SHP77 (cell line): Measurements from ENCODE around the gene OOSP4A.
"Not testable (repeated sequence)": the region's sequence is repeated elsewhere in the genome, so short reads cannot be mapped to it uniquely, and the experiment has no call there.

Source experiments
- DNase-seq, 2 experiments: peaks; one replicate each; lab custom pipeline; 2025; lab: John Stamatoyannopoulos, UW

OOSP4A gene

GRCh38 chr11:59981106-59981770, 17.4 kb downstream of the OOSP4A start:
- no peak for DNase-seq

DNA sequence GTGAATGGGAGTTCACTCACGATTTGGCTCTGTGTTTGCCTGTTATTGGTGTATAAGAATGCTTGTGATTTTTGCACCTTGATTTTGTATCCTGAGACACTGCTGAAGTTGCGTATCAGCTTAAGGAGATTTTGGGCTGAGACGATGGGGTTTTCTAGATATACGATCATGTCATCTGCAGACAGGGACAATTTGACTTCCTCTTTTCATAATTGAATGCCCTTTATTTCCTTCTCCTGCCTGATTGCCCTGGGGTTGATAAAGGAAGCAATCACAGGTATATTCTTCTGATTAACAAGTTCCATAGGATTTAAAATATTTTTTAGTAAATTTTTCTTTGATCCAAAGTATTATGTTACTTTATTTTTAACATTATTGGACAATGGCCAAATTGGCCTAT, 18.2 kb downstream of the OOSP4A start:
- not testable (repeated sequence) for DNase-seq

DNA sequence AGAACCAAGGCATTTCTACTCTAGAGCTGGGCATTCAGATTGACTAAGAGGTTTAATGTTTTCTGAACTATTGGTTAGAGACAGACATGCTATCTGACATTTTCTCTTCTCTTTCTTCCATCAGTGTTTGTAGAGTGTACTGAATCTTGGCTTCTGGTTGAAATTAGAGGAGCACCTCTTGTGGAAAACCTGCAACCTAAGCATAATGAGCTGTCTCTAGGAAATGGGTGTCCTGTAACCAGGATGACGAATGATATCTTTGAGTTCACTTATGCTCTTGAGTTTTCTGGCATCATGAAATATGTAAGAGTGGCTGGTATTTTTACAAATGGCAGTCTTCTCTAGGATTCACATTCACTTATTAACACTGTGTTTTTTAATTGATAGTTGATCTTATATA, 19.4 kb downstream of the OOSP4A start:
- DNase-seq: no peak

- no peak for DNase-seq
Measured at GRCh38 chr11:59984368-59984767, 20.5 kb downstream of the OOSP4A start.

- no peak for DNase-seq
Measured at GRCh38 chr11:59990421-59990820, 26.6 kb downstream of the OOSP4A start.

GRCh38 chr11:59992425-59992824, 28.6 kb downstream of the OOSP4A start:
- DNase-seq: no peak

DNA sequence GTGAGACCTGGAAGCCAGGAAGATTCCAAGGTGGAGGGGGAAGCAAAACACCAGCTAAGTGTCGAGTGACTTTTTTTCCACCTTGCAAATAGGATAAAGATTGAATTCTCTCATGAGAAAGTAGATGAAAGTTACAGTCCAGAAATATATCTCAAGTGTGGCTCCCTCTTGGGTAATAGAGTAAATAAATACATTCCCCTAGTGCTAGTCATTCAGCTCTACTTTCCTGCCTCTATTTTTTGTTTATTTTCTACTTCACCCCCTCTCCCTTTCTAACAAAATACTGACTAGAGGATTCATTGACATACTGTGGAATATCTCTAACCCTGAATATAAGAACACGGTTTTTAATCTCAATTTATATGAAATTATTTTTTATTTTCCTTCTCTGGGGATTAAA, 34.0 kb downstream of the OOSP4A start:
- no peak for DNase-seq

GRCh38 chr11:59999691-60000090, 35.9 kb downstream of the OOSP4A start:
- DNase-seq: no peak

DNA sequence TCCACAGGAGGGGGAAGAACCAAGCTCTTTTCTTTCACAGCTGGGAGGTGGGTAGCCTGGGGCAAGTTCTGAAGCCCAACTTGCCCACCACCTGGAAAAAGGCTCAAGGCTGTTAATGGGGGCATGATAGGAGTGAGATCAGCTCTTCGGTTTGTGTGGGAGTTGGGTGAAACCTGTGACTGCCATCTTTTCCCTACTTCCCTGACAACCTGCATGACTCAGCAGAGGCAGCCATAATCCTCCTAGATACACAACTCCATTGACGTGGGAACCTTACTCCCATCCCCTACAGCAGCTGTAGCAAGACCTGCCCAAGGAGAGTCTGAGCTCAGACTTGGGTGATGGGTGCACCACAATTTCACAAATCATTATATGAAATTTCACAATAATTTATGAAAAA, 39.9 kb downstream of the OOSP4A start:
- DNase-seq: no peak

- DNase-seq: no peak
Measured at GRCh38 chr11:60005360-60005759, 41.5 kb downstream of the OOSP4A start.

DNA sequence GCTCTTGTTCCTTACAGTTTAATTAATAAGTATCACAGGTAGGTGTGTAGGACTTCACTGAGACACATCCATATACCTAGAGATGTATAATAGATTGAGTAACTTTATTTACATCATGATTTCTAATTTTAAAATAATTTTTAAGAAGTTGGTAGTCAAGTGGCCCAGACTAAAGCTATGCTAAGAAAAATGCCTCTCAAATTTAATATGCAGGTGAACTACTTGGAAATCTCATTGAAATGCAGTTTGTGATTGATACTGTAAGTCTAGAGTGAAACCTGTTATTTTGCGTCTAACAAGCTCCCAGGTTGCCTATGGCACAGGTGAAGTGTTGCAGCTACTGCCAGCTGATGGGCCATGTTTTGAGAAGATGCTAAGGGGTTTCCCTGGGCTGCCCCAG, 53.0 kb downstream of the OOSP4A start, which contains the start of gene OOSP4B:
TSS of gene OOSP4B (plus strand) at position 301 of the 400 bp plus-strand sequence.
- DNase-seq: no peak

DNA sequence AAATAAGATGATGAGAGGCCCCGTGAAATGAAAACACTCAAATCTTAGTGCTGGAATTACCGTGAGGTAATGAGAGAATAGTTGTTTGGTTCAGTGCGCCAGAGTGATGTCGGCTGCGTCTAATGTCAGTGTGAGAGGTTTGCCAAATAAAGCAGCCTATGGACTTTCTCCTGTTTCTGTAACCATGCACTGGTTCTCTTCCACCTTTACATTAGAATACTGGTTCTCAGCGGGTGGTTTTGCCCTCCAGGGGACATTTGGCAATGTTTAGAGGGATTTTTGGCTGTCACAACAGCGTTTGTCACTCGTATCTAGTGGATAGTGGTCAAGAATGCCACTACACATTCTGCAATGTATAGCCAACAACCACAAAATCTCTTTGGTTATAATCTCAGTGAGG, 54.2 kb downstream of the OOSP4A start:
- DNase-seq: no peak
